BE2C (cell line): Measurements from ENCODE around the gene SLC38A1.

ENCODE experiments used
- DNase-seq: peaks from one replicate; pipeline ENCODE4 v3.0.0-alpha.2; 2020
- H3K27me3 ChIP-seq: fragments of 250-450 bp; sonication (Bioruptor Pico); 2 replicates; pipeline ENCODE4 v1.5.1; 2020; ENCODE audit warnings: mild to moderate bottlenecking
- H3K36me3 ChIP-seq: fragments of 250-450 bp; sonication (Bioruptor Pico); 2 replicates; pipeline ENCODE4 v1.5.1; 2020; ENCODE audit warnings: mild to moderate bottlenecking
- H3K4me1 ChIP-seq: fragments of 250-450 bp; sonication (Bioruptor Pico); 2 replicates; pipeline ENCODE4 v1.5.1; 2020
- H3K4me3 ChIP-seq: 2 replicates; pipeline ENCODE4 v1.5.1; 2011; ENCODE audit warnings: low read depth, low read length
- H3K9me3 ChIP-seq: fragments of 250-450 bp; sonication (Bioruptor Pico); 2 replicates; pipeline ENCODE4 v1.5.1; 2020
- CTCF ChIP-seq: IDR thresholded peaks from 2 replicates; pipeline ENCODE4 v1.5.1; 2012; ENCODE audit warnings: mild to moderate bottlenecking, low read depth, low read length

The SLC38A1 gene

GRCh38 chr12:46145881-46146280, 123.0 kb downstream of the SLC38A1 start:
- Histone ChIP-seq H3K36me3 (no peaks in the 10 kb centered on the region), H3K27me3 (peaks cover 33% of the 10 kb centered on the region), H3K9me3 (no peaks in the 10 kb centered on the region), H3K4me1 (no peaks in the 10 kb centered on the region), H3K4me3 (no peak overlapping the region)
- TF ChIP-seq CTCF, result no peak
- DNase-seq, result no peak

DNA sequence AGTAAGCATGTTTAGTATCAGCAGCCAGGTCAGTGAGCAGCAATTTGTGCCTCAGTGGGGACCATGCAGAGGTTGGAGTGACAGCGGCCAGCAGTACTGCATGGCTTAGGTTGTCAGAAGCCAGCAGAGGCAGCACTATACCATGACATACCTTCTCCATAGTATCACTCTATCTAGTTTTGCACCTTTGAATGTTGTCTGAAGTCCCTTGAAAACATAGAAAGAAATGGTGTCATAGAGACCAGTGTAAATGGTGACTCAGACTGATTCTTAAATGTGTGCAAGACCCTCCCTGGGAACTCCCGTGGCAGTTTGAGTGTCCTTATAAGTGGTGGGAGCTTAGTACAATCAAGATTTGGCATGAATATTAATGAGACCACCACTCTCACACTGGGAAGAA, 124.4 kb downstream of the SLC38A1 start:
- peaks cover 23% of the 10 kb centered on the region for H3K27me3 ChIP-seq
- DNase-seq, result no peak
- no peak for TF ChIP-seq CTCF
- no peak overlapping the region for H3K4me3 ChIP-seq
- no peaks in the 10 kb centered on the region for H3K36me3 ChIP-seq
- H3K9me3 ChIP-seq, result no peaks in the 10 kb centered on the region
- H3K4me1 ChIP-seq, result no peaks in the 10 kb centered on the region

GRCh38 chr12:46136249-46136648, 132.6 kb downstream of the SLC38A1 start:
- DNase-seq, result no peak
- peaks cover 17% of the 10 kb centered on the region for H3K27me3 ChIP-seq
- no peaks in the 10 kb centered on the region for H3K36me3 ChIP-seq
- no peak for TF ChIP-seq CTCF
- H3K4me3 ChIP-seq, result no peak overlapping the region
- H3K9me3 ChIP-seq, result no peaks in the 10 kb centered on the region
- no peaks in the 10 kb centered on the region for H3K4me1 ChIP-seq

- H3K9me3 ChIP-seq, result no peaks in the 10 kb centered on the region
- H3K4me1 ChIP-seq, result no peaks in the 10 kb centered on the region
- no peak for DNase-seq
- no peaks in the 10 kb centered on the region for H3K36me3 ChIP-seq
- H3K4me3 ChIP-seq, result no peak overlapping the region
- H3K27me3 ChIP-seq, result peaks cover 19% of the 10 kb centered on the region
- TF ChIP-seq CTCF, result no peak
Measured at GRCh38 chr12:46135750-46136149, 133.1 kb downstream of the SLC38A1 start.

DNA sequence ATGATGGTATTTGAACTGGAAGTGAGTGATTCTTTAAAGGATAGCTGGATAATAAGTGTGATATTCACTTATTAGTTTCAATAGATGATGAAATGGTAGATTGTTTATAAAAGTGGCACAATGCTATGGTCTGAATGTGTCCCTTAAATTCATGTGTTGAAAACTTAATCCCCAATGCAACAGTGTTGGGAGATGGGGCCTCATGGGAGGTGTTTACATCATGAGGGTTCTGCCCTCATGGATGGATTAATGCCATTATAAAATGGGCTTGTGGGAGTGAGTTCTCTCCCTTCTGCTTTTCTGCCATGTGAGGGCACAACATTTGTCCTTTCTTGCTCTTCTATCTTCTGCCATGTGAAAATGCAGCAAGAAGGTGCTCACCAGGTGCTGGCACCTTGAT, 134.0 kb downstream of the SLC38A1 start:
- Histone ChIP-seq H3K9me3 (no peaks in the 10 kb centered on the region), H3K36me3 (no peaks in the 10 kb centered on the region), H3K4me3 (no peak overlapping the region), H3K27me3 (peaks cover 20% of the 10 kb centered on the region), H3K4me1 (no peaks in the 10 kb centered on the region)
- DNase-seq, result no peak
- TF ChIP-seq CTCF, result no peak

DNA sequence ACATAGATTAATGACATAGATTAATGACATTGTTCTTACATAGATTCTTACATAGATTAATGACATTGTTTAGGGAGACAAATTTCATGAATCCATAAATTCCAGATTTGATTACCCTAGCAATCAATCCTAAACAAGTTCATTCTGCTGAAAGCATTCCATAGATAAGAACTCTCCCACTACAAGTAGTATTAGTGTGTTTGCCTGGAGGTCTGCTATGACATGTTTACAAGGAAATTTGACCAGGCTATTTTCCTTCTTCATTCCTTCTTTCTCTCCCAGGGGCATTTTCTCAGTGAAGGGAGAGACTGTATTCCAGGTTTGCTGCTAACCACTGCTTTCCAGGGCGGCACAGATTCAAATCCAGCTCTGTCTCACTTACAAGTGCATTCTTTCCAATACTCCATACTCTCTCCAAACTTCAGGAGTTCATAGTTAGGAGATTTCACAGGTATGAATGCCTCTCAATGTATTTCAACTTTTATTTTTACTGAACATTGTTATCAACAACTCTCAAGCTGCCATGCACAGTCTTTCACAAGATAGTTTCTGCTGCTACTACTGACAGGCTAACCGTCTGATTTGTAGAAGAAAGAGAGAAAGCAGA, 134.5 kb downstream of the SLC38A1 start:
- Histone ChIP-seq H3K4me1 (no peaks in the 10 kb centered on the region), H3K27me3 (peaks cover 20% of the 10 kb centered on the region)
- TF ChIP-seq CTCF, result no peak

More for the DNA sequence above, 134.5 kb downstream of the SLC38A1 start:
- Histone ChIP-seq H3K9me3 (no peaks in the 10 kb centered on the region), H3K4me3 (no peak overlapping the region), H3K36me3 (no peaks in the 10 kb centered on the region)
- no peak for DNase-seq
